ENCODE data around the gene FBXL17.
A peak's percentile ranks its signal among the peaks of the same experiment; 100 is the strongest.
"Not testable (repeated sequence)": the region's sequence is repeated elsewhere in the genome, so short reads cannot be mapped to it uniquely, and the experiment has no call there.

The FBXL17 gene

DNA sequence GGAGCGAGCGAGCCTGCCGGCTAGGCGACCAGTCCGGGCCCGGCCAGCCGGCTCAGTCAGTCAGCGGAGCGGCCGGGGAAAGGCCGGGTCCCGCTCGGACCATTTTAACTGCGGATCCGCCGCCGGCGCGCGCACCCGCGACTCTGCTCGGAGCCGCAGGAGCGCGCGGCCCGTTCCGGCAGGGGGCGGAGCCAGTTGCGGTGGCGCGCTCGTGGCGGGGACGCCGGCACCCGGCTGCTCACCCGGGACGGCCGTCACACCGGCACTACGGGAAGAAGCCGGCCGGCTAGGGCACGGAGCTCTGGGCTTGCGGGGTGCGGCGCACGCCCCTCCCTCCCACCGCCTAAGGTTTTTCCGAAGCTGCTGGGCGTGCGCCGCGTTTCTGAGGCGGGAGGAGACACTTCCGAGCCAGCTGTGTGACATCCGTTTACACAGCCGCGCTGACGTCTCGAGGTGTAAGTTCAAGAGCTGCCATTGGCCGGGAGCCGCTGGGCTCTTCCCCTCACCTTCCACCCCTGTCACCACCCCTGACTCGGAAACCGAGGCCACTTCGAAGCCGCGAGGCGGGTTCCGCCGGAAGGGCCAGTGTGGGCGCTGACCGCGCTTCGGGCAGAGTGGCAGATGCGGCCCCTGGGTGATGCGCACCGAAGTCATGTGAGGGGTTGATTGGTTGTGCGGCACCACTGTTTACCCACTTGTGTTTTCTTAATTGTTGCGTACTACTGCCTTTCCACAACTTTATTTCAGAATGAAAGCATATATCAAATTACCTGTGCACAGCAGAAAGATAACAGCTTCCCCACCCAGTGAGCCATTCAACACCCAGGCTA lies at the start of gene FBXL17:
Gene FBXL17 (minus strand): TSS at position 145 of the 830 bp plus-strand sequence.
- peak; percentile 64 to 88 for DNase-seq

GRCh38 chr5:108430931-108431608 lies 49.2 kb upstream of the FBXL17 start:
- no peak for DNase-seq

DNA sequence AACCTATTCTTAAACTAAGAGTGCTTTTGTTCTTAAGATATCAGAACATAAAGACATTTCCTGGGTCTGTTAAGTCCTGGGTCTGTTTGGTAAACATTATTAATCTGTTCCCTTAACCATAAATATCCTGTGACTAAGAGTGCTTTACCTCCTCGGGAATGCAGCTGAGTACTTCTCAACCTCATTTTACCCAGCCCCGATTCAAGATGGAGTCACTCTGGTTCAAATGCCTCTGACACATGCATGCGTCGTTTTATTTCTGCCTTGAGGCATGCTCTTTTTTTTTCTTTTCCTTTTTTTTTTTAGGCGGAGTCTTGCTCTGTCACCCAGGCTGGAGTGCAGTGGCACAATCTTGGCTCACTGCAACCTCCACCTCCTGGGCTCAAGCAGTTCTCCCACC lies 39.8 kb upstream of the FBXL17 start:
- no peak for DNase-seq

DNA sequence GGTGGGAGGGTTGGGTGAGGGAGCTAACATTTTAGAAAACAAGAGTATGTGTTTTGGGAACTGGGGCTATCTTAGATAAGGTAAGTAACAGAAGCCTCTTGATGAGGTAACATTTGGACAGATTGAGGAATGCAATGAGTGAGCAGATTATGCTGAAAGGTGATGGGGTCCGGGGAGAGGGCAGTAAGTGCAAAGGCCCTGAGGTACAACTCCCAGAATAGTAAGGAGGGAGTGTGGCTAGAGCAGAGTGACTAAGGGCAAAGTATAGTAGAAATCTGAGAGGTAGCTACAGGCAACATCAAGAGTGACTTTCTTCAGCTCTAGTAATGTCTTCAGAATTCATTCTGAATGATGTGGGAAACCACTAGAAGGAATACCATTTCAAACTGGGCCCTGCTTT lies 38.9 kb upstream of the FBXL17 start:
- no peak for DNase-seq

DNA sequence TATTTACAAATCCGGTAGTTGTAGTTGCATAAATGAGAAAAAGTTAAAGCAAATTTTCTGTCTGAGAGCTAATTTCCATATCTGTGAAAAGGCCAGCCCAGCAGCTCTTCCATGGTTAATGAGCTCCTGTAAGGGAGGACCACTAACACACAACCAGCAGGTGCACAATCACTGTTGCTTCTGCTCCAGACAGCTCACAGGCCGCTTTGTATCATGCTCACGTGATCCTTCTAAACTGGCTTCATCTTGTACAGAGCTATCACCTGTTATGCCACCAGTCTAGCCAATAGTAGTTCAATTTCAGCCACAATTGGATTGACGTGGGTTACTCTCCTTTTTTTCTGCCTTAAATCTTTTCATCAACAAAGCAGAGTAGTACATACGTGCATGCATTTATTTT lies 38.3 kb upstream of the FBXL17 start:
- DNase-seq, result no peak

GRCh38 chr5:108418197-108418596 lies 36.3 kb upstream of the FBXL17 start:
- peak; percentile 70 to 85 for DNase-seq

DNA sequence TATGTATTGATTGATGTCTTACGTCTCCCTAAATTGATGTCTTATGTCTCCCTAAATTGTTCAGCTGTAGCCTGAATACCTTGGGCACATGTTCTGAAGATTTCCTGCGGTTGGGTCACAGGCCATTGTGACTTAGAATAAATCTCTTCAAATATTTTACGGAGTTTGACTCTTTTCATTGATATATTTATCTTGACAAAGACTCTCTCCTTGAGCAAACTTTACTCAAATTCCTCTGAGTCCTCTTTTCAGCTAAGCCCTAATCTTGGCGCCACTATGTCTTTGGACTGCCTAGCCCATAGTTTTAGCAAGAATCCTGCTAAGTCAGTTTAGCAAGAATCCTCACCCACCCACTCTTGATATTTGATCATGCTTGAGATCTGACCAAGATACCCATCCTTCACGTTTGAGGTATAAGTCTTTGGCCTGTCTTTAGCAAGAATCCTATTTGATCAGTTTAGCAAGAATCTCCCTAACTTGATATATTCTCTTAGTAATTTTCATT lies 35.3 kb upstream of the FBXL17 start:
- DNase-seq, result no peak

GRCh38 chr5:108415726-108416125 lies 33.8 kb upstream of the FBXL17 start:
- no peak for DNase-seq

DNA sequence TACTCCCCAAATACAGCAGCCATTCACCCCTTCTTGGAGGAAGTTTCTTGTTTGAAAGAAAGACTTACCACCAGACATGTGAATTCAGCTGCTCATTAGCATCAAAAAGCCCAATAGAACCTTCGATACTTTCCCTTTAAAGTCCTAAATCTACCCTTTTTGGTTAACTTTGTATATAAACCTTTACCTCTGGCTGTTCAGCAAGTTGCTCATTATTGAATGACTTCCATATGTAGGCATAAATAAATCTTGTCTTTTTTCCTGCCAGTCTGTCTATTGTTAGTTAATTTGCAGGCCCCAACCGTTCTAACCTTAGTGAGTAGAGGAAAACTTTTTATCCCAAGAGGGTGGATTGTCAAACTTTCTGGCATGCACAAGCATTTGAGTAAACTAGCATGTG lies 27.9 kb upstream of the FBXL17 start:
- DNase-seq, result no peak

GRCh38 chr5:108405201-108405600 lies 23.3 kb upstream of the FBXL17 start:
- DNase-seq, result not testable (repeated sequence)

DNA sequence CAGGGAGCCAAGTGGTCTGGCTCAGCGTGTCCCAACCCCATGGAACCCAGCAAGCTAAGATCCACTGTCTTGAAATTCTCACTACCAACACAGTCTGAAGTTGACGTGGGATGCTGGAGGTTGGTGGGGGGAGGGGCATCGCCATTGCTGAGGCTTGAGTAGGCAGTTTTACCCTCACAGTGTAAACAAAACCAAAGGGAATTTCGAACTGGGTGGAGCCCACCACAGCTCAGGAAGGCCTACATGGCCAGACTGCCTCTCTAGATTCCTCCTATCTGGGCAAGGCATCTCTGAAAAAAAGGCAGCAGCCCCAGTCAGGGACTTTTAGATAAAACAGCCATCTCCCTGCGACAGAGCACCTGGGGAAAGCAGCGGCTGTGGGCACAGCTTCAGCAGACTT lies 17.1 kb upstream of the FBXL17 start:
- DNase-seq, result no peak

- not testable (repeated sequence) for DNase-seq
These were observed 14.9 kb upstream of the FBXL17 start for GRCh38 chr5:108396837-108397236.

DNA sequence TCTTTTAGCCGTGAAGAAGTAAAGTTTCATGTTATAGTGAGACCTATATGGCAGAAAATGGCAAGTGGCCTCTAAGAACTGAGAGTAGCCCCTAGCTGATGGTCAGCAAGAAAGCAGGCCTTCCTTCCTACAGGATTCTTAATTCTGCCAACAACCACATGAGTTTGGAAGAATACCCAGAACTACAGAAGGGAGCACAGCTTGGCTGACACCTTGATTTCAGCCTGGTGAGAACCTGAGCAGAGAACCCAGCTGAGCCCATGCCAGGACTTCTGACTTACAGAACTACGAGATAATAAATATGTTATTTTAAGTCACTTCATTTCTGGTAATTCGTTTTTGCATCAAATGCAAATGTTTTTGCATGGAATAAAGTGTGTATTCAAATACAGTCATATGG lies 5.9 kb upstream of the FBXL17 start:
- DNase-seq, result no peak

GRCh38 chr5:108386345-108387061 lies 4.6 kb upstream of the FBXL17 start:
- DNase-seq, result no peak

GRCh38 chr5:108384741-108385140 lies 2.8 kb upstream of the FBXL17 start:
- DNase-seq, result no peak

DNA sequence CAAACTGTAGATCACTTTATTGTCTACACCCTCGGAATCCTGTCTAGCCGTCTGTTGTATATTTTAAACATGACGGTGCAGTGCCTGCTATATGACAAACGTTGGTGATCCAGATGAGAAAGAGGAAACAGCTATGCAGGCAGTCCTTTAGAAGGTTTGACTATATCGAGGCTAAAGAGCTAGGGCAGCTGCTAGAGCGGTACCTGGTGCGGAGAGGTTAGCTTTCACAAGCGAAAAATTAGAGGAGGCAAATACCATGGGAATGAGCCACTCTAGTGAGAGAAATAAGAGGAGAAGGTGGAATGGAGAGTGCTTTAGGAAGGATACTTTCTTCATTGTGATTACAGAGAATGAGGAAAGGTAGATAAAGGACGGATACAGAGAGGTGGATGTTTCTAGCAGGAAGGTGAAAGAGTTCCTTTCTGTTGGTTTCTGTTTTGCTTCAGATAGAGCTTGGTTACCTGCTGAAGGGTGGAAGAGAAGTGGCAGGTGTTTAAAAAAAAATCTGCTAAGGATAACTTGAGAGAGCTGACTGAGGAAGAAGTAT lies 959 bp upstream of the FBXL17 start:
- DNase-seq, result no peak

DNA sequence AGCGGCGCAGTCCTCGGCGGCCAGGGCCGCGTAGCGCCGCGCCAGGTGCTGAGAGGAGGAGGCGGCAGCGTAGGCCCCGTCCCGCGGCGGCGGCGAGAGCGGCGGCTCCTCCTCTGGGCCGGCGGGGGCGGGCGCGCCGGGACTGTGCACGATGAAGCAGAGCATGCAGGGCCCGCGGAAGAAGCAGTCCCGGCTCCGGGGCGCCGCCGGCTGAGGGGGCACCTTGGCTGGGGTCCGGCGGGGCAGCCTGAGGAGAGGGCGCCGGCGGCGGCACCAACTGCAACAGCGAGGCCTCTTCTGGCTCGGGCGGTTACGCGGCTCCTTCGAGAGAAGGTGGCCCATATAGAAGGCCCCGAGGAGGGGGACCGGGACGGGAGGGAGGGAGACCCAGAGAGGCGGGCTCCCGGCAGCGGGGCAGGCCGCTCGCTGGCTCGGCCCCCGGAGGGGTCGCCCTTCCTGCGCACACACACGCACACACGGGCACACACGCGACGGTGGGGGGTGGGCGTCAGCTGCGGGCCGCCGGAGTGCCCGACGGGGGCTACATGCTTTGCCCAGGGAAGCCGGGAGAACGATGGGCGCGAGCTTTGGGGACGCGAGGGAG lies 446 bp downstream of the FBXL17 start:
- DNase-seq, result peak; percentile 16 to 72

GRCh38 chr5:108380531-108381349 lies 1.2 kb downstream of the FBXL17 start:
- peak; percentile 34 to 49 for DNase-seq

GRCh38 chr5:108379722-108380530 lies 2.0 kb downstream of the FBXL17 start:
- DNase-seq, result peak in 1 of 2 experiments; percentile 12

DNA sequence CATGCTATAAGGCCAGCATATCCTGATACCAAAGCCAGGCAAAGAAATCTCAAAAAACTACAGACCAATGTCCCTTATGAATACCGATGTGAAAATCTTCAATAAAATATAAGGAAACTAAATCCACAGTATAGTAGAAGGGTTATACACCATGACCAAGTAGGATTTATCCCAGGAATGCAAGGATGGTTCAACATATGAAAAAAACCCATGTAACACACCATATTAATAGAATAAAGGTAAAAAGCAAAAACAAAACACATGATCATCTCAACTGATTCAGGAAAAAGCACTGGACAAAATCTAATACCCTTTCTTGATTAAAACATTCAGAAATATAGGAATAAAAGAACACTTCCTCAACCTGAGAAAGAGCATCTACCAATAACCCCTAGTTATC lies 6.1 kb downstream of the FBXL17 start:
- no peak for DNase-seq

GRCh38 chr5:108373426-108373825 lies 8.5 kb downstream of the FBXL17 start:
- no peak for DNase-seq

Data from NCI-H446 (cell line).